ENCODE data around the gene POLA2.

The POLA2 gene

DNA sequence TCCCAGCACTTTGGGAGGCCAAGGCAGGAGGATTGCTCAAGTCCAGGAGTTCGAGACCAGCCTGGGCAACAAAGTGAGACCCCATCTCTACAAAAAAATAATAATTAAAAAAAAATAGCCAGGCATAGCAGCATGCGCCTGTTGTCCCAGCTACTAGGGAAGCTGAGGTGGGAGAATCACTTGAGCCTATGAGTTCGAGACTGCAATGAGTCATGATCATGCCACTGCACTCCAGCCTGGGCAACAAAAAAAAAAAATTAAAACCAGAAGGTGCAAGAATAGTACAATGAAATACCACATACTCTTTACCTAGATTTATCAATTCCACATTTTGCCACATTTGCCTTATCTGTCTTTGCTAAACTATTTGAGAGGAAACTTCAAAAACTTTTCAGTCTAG lies 80.1 kb downstream of the POLA2 start:
- no peak for DNase-seq
